GM21737 (cell line): Measurements from ENCODE around the gene ADORA2A.

ENCODE experiments used
- ATAC-seq: cut with Tn5 transposase; IDR thresholded peaks from one replicate; pipeline ENCODE4 v1.9.1; 2021; ENCODE audit warnings: mild to moderate bottlenecking, moderate library complexity; ENCODE audit not compliant: unreplicated experiment

ADORA2A gene

DNA sequence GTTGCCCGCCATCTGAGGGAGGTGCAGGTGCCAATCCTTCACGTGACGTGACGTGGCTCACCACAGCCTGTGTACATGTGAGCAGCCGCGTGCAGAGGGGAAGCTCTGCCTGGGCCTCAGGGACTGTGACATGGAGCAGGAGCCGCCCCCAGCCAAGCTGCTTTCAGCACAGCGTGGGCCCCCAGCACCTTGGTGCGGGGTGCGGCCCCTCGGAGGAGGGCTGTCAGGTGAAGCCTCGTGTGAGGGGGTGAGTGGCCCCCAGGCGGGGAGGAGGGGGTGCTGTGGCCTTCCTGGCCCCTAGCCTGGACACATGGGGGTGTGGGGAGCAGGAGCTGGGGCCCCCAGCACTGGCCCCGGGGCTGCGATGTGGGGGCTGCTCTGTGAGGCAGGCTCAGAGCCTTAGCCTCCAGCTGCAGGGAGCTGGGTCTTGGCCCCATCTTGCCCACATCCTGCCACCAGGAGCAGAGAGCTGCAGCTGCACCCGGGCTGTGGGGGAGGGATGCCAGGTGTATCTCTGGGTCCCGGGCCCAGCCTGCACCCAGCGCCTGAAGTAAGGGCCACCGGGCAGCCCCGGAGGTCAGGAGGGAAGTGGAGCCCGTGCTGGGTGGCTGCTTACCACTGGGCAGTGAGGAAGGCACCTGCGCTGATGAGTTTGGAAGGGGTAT lies at the start of gene ADORA2A:
ADORA2A (plus strand) TSS at position 100 of the 665 bp plus-strand sequence. CDS start 5,806 bp downstream, outside the sequence.
- peak; percentile 47 for ATAC-seq

DNA sequence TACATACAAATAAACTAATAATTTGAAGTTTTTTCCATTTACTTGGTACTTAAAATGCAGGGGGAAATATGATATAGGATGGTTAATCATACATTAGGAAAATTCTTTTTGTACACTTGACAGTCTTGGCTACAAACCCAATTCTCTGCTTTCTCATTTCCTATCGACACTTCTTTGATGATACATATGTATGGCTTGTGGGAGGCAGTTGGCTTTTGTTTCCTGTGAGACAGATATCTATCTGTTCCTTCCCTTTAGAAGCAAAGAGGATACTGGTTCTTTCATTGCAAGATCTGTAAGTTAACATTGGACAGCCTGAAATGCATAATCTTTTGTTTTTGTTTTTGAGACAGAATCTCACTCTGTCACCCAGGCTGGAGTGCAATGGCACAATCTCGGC lies 47.9 kb upstream of the ADORA2A start:
- no peak for ATAC-seq

DNA sequence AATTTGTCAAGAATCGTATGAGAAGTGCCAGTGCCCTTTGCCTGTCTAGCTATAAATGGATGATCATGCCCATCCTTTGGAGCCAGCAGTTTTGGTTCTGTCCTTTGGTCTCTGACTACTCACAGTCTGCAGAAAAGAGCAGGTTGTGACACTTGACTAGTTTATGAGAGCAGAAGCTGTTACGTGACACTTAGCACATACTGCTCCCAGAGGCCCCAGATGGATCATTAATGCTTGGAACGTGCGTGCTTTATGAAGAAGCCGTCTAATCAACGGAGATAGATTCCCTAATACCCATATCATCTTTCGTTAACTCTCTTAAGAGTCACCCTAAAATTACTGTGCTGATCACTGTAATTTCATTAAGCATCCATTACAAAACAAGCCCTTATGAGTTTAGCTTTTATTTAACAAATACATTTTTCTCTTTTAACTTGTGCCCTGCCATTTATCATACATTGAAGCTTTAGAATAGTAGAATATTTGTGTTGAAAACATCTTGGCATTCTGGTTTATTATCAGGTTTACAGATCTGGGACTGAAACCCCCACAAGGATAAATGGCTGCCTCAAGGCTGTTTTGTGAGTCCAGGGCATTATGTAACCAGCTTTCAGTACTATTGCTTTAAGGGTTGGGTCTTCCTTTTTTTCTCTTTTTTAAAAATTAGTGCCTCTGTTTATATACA lies 47.0 kb upstream of the ADORA2A start:
- ATAC-seq = no peak

DNA sequence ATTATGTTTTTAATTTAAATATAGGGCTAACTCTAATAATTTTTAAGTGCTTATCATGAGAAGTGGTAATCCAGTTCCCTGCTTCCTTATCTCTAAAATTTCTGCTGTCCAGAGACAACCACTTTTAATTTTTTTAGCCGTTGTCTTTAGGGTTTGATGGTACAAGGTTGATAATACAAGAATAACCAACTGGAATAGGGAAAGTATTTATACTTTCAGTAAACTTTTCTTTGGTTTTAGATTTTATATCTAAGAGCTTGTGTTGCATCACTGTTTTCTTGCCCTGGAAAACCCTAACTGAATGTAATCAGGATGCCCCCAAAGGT lies 46.5 kb upstream of the ADORA2A start:
- no peak for ATAC-seq

DNA sequence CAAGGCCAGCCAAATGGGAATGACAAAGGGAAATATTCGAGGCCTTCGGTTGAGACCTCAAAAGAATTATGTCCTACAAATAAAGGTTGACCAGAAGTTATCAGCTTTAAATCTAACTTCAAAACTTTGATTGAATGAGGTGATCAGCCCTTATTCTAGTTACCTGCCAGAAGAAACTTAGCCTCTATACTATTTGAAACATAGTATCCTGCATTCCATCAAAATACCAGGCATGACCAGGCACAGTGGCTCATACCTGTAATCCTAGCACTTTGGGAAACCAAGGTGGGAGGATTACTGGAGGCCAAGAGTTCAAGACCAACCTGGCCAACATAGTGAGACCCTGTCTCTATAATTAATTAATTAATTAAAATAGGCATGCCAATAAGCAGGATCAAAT lies 44.3 kb upstream of the ADORA2A start:
- ATAC-seq = no peak

DNA sequence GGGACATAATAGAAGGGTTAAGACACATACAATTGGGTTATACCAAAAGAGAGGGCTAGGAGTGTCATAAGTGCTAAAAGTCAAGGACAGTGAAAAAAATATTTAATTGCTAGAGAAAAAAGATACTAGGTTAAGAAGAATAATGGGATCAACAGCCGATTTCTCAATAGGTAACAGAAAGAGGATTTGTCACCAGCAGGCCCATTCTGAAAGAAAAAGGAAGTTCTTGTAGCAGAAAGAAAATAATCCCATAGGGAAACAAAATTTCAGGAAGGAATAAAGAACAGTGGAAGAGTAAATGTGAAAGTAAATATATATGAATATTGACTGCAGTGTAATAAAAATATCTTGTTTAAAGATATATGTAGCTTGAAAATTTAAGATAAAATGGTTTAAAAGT lies 43.3 kb upstream of the ADORA2A start:
- no peak for ATAC-seq

DNA sequence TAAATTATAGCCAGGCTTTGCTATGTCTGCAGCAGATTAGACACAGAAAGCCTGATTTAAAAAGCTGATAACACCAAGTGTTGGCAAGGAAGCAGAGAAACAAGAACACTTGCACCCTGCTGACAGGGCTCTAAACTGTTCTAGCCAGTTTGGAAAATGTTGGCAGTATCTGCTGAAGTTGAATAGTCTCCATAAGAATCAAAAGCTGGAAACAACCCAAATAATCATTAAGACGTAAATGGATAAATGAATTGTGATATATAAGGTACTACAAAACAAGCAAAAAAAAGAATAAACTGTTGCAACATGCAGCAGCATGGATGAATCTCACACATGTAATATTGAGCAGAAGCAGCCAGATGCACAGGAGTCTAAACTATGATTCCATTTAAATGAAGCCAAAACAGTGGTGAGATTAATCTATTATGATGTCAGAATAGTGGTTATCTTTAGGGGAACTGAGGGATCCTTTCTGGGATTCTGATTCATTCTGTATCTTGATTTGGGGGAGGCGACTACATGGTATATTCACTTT lies 40.4 kb upstream of the ADORA2A start:
- ATAC-seq = no peak

DNA sequence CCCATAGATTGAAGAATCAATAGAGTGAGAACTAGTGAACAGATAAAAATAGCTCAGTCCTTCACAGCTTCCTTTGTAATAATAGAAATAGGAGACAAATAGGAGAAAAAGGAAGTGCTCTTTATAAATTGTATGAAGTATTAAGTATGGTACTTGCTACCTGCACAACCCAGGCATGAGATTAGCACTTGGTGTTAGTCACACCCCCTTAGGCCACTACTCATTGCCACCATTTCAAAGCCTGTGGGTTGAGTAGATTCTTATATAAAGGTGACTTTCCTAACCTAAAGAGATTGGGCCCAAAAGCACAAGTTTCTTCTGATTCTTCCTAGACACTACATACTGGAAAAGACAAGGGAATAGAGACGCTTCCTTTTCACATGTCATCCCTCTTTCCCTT lies 37.7 kb upstream of the ADORA2A start:
- no peak for ATAC-seq

DNA sequence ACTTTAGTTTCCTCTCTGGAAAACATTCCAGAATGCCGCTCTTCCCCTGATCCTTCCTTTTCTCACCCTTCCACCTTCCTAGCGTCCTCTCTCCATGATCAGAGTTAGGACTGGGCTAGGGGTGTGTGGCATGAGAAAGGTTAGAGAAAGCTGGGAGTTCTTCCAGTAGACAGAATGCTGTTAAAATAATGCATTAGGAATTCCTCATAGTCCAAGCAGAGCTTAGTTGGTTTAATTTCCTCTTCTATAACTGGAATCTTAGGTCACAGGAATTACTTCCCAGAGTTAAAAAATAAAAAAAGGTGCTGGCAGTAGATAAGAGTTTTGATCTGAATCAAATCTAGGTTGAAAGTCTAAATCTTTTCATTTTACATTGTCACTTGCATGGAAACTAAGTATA lies 37.2 kb upstream of the ADORA2A start:
- ATAC-seq = no peak

DNA sequence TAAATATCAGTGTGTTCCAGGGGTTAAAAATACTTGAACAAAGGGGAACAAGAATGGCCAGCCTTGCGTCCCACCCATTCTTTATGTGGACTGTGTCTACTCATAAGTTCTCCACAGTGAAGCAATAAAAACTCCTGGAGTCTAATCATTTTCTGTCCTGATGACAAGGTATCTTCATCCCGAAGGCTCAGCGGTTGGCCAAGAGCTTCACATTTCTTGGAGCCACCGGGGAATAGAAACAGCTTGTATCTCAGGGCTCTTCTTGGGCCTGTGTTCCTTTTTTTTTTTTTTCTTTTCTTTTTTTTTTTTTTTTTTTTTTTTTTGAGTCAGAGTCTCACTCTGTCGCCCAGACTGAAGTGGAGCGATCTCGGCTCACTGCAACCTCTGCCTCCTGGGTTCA lies 36.8 kb upstream of the ADORA2A start:
- no peak for ATAC-seq

DNA sequence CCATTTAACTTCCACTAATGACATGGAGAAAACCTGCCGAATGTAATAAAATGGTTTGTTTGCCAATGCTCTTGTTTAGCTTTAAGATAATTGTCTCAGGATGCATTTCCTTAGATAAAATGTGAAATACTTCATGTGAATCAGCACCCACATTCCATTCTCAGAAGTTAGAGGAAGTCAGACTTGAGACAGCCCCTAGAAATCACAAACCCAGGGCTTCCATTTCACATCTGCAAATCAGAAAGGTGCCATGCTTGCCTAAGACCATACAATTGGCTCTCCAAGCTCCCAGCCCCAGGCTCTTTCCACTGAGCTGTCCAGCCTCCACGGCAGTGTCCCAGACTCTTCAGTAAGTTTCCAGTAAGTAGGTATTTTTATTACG lies 35.6 kb upstream of the ADORA2A start:
- ATAC-seq = no peak

DNA sequence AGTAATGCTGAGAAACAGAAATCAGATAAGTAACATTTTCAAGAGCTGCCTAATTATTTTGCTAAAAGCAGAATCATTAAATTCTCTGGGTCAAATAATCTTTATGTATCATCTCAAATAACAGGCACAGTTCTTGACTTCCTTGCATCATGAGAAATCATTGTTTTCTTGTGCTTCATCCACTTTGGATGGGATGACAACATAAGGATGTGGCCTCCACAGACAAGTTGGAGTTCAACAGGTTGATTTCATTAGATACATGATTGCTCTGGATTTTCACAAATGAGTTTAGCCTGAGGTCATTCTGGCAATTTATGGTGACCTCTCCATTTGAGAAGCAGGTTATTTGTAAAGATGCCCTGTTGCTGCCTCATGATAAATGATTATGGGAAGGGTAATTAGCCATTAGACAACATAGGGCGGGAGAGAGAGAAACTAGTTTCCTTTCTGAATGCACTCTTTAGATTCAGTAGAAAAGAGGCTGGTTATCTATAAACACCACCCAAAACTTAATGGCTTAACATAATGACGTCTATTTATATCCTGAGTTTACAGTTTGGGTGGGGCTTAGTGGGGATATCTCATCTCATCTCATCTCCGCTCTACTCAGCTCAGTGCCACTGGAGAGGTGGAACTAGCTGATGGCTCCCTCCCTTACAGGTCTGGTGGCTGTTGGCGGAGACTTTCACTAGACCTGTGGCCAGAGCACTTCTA lies 35.0 kb upstream of the ADORA2A start:
- ATAC-seq = no peak

DNA sequence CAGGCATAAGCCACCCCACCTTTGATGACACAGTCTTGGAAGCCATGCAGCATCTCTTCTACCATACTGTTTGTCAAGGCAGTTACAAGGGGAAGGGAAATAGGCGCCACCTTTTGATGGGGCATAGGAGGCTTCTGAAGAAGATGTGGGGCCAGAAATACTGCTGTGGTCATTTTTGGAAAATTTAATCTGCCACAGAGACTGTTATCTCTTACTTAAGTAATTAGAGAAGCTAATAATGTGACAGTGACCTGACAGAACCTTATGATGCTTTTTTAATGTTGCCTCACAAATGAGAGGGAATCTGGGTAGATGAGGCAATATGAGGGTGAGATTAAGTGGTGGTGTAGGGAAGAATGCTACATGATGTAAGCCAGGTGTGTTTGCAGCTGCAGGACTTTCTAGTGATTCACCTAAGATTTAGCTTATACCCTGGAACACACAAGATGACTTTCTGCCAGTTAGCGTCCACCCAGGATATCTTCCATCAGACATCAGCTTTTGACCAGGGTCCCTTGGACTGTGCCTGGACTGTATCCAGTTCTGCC lies 34.3 kb upstream of the ADORA2A start:
- no peak for ATAC-seq

DNA sequence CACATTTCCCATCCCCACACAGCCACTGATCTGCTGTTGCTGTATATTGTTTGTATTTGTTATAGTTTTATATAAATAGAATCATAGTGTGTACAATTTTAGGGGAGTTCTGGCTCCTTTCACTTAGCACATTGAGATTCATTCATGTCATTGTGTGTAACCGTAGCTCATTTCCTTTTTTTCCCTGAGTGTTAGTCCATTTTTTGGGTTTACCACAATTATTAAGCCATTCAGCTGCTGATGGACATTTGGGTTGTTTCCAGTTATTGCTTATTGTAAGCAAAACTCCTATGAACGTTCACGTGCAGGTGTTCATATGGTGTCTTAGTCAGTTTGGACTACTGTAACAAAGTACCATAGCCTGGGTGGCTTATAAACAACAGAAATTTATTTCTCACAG lies 33.6 kb upstream of the ADORA2A start:
- ATAC-seq = no peak

DNA sequence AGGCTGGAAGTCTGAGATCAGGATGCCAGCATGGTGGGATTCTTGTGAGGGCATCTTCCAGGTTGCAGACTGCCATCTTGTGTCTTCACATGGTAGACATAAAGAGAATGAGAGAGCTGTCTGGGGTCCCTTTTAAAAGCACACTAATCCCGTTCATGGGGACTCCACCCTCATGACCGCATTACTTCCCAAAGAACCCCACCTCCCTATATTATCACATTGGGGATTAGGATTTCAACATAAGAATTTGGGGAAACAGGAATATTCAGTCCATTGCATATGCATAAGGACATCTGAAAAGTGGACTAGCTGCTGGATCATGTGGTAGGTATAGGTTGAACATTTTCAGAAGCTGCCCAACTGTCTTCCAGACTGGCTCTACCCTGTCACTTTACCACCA lies 33.1 kb upstream of the ADORA2A start:
- ATAC-seq = no peak

DNA sequence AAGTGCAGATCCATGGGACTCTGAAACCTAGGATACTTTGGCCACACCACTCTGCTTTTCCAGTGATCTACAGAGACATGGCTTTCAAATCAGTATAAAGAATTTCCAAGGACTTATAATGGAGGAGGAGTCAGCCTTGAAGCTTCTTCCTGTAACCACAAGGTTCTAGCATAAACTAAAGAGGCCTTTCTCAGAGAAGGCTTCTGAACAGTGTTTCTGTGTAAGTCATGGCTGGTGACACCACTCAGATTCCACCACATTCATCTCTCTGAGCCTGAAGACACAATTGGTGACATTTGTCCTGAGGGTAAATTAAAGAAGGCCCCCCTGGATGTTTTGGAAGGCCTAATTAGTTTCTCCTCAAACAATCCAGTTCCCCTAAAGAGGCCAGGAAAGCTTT lies 29.0 kb upstream of the ADORA2A start:
- ATAC-seq = no peak

DNA sequence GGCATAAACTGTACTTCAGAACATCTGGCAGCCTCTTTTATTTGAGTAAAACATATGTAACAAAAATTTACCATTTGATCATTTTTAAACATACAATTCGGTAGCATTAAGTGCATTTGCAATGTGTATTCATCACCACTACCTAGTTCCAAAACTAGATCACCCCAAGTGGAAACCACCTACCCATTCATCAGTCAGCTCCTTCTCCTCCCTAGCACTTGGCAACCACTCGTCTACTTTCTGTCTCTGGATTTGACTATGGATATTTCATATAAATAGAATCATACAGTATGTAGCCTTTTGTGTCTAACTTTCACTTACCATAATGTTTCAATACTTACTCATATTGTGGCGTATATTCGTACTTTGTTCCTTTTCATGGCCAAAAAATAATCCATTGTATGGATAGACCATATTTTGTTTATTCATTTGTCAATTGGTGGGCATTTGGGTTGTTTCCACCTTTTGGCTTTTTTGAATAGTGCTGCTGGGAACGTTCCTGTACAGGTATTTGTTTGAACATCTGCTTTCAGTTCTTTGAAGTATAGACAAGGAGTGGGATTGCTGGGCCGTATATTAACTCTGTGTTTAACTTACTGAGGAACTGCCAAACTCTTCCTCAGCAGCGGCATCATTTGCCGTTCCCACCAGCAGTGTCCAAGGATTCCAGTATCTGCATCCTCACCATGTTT lies 27.2 kb upstream of the ADORA2A start:
- ATAC-seq = no peak

DNA sequence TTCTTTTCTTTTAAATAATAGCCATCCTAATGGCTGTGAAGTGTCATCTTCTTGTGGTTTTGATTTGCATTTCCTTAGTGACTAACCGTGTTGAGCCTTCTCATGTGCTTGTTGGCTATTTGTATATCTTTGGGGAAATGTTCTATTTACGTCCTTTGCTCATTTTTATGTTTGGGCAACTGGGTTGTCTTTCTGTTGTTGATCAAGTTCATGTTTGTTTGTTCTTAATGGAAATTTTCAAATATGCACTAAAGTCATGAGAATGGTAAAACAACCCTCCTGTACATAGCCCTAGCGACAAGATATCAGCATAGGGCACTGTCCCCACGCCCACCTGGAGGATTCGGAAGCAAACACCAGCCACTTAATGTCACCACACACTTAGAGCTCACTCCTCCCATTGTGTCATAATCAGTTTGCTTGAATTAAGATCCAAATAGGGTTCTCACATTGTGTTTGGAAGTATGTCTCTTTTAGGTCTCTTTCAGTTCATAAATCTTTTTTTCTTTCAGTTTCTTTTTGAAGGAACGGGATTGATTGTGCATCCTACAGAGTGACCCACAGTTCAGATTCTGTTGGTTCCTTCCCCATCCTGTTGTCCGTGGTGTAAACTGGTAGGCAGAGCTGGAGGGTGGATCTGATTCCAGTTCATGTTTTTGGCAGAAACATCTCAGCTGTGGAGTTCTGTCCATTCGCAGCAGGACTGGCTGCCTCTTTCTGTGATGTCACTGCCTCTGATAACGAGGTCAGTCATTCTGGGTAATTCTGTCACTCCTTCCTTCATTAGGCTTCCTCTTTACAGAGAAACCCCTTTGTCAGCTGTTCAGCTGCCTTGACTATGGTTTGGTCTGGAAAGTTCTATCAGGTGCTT lies 26.4 kb upstream of the ADORA2A start:
- no peak for ATAC-seq

DNA sequence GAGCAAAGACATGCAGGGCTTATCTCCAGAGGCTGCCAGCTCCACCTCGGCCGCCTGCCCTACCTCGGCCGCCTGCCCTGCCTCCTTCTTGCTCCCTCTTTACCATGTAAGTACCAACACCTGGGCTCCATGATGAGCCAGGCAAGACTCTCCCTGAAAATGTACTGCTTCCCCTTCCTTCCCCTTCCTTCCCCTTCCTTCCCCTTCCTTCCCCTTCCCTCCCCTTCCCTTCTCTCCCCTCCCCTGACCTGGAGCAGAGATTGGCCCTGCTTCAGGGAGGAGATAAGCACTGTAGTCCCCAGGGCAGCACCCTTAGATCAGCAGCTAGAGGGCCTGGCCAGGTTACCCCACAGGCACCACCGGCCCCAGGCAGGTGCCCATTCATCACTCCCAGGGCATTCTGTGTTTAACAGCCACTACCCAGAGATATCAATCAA lies 25.4 kb upstream of the ADORA2A start:
- no peak for ATAC-seq
